ENCODE data around the gene KAT14.
"Not testable (repeated sequence)": the region's sequence is repeated elsewhere in the genome, so short reads cannot be mapped to it uniquely, and the experiment has no call there.

Gene KAT14

GRCh38 chr20:18164356-18164755 is 26.7 kb downstream of the KAT14 start:
- H3K79me2 ChIP-seq (ENCODE audit: control insufficient read depth, insufficient read depth, low read length, unreplicated experiment) = no peaks in the 10 kb centered on the region

DNA sequence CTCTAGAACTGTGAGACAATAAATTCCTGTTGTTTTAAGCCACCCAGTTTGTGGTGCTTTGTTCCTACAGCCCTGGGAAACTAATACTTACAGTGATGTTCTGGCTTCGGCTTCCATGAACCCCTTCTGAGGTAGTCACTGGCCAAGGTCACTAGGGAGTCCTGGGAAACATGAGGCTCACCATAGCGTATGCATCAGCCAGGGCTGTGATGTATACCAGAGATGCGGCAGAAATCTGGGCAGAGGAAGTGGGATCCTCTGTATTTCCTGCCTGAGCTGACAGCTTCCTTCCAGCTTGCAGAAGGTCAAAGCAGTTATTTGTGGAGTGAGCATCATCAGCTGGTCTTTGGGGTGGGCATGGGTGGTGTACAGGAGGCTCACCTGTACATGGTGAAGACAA is 27.9 kb downstream of the KAT14 start:
- H2AFZ ChIP-seq (ENCODE audit: low read length, unreplicated experiment) = no peak overlapping the region
- H3K36me3 ChIP-seq (ENCODE audit: insufficient read depth, low read length) = peaks cover 5% of the 10 kb centered on the region; the same call in 1 of the 2 replicates
- H3K4me3 ChIP-seq (ENCODE audit: low read depth, low read length) = no peak overlapping the region
- H3K4me1 ChIP-seq (ENCODE audit: control insufficient read depth, insufficient read depth, low read length, unreplicated experiment) = no peaks in the 10 kb centered on the region
- no peaks in the 10 kb centered on the region for H3K79me2 ChIP-seq (ENCODE audit: control insufficient read depth, insufficient read depth, low read length, unreplicated experiment)
- no peaks in the 10 kb centered on the region for H3K27me3 ChIP-seq (ENCODE audit: insufficient read depth, low read length)
- H3K27ac ChIP-seq (ENCODE audit: low read depth, low read length) = no peak overlapping the region

More at GRCh38 chr20:18164356-18164755, 26.7 kb downstream of the KAT14 start:
- H3K4me1 ChIP-seq (ENCODE audit: control insufficient read depth, insufficient read depth, low read length, unreplicated experiment) = no peaks in the 10 kb centered on the region
- H3K36me3 ChIP-seq (ENCODE audit: insufficient read depth, low read length) = peaks cover 2% of the 10 kb centered on the region; the same call in 1 of the 2 replicates
- H3K27me3 ChIP-seq (ENCODE audit: insufficient read depth, low read length) = no peaks in the 10 kb centered on the region
- no peak overlapping the region for H3K4me3 ChIP-seq (ENCODE audit: low read depth, low read length)
- H3K27ac ChIP-seq (ENCODE audit: low read depth, low read length) = no peak overlapping the region
- H2AFZ ChIP-seq (ENCODE audit: low read length, unreplicated experiment) = no peak overlapping the region

DNA sequence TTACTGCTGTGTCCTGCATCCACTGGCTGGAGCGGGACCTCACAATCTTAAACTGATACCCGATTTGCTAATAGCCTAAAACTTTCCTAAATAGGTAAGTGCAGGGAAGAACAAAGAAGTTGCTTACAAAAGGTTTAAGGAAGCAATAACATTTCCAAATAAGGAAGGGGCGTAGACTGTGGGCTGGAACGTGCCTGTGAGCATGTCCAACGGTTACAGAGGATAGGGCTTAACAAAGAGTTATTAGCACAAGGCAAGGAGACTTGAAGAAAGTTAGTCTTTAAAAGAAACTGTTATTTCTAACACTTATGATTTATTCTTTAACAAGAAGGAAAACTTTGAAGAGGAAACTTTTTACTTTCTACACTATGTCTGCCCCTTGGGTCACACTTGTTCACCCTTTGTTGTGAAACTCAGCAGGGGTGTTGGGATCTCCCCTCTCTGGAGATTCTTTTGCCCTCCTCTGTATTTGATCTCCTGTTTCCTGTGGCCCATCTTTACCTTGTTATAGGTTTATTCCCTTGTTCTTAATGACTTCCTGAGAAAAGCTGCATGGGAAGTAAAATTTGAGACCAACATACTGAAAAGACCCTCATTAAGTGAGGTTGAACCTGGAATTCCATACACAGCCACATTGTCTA is 28.7 kb downstream of the KAT14 start:
- Histone ChIP-seq H3K4me1 (ENCODE audit: control insufficient read depth, insufficient read depth, low read length, unreplicated experiment) (no peaks in the 10 kb centered on the region), H3K36me3 (ENCODE audit: insufficient read depth, low read length) (peaks cover 5% of the 10 kb centered on the region; the same call in 1 of the 2 replicates), H2AFZ (ENCODE audit: low read length, unreplicated experiment) (no peak overlapping the region), H3K27ac (ENCODE audit: low read depth, low read length) (no peak overlapping the region), H3K27me3 (ENCODE audit: insufficient read depth, low read length) (no peaks in the 10 kb centered on the region), H3K4me3 (ENCODE audit: low read depth, low read length) (no peak overlapping the region), H3K79me2 (ENCODE audit: control insufficient read depth, insufficient read depth, low read length, unreplicated experiment) (no peaks in the 10 kb centered on the region)

DNA sequence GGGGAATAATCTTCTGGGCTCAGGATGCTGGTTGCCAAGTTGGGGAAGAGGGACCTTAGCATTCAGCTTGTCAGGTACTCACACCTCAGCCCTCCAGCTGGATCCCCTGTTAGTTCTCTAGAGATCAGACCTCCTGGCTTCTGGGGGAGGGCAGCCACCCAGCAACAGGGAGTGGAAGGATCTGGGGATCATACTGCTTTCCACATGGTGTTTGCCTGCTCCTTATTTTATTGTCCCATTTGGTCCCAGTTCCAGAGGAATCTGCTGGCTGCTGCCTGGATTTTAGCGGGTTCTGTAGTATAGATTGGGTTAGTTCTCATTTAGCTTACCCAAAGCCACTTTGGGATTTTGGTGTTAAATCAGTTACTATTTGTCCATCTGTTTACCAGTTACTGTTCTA is 29.3 kb downstream of the KAT14 start:
- no peak overlapping the region for H3K27ac ChIP-seq (ENCODE audit: low read depth, low read length)
- no peaks in the 10 kb centered on the region for H3K27me3 ChIP-seq (ENCODE audit: insufficient read depth, low read length)
- no peaks in the 10 kb centered on the region for H3K4me1 ChIP-seq (ENCODE audit: control insufficient read depth, insufficient read depth, low read length, unreplicated experiment)
- H3K79me2 ChIP-seq (ENCODE audit: control insufficient read depth, insufficient read depth, low read length, unreplicated experiment) = no peaks in the 10 kb centered on the region
- H2AFZ ChIP-seq (ENCODE audit: low read length, unreplicated experiment) = no peak overlapping the region
- peaks cover 4% of the 10 kb centered on the region; the same call in 1 of the 2 replicates for H3K36me3 ChIP-seq (ENCODE audit: insufficient read depth, low read length)
- no peak overlapping the region for H3K4me3 ChIP-seq (ENCODE audit: low read depth, low read length)

DNA sequence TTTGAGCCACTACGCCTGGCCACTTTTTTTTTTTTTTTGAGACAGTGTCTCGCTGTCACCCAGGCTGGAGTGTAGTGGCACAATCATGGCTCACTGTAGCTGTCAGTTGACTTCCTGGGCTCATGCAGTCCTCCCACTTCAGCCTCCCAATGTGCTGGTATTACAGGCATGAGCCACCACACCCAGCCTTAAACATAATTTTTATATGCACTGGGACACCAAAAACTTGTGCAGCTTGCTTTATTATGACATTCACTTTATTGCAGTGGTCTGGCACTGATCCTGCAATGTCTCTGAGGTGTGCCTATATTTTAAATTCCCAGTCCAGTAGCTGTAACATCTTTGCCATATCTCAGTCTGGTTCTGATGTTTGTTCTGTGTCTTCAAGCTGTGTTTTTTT is 34.7 kb downstream of the KAT14 start:
- no peaks in the 10 kb centered on the region for H3K4me1 ChIP-seq (ENCODE audit: control insufficient read depth, insufficient read depth, low read length, unreplicated experiment)
- H2AFZ ChIP-seq (ENCODE audit: low read length, unreplicated experiment) = no peak overlapping the region
- H3K27me3 ChIP-seq (ENCODE audit: insufficient read depth, low read length) = no peaks in the 10 kb centered on the region
- no peaks in the 10 kb centered on the region for H3K79me2 ChIP-seq (ENCODE audit: control insufficient read depth, insufficient read depth, low read length, unreplicated experiment)
- peaks cover 3% of the 10 kb centered on the region; the same call in 1 of the 2 replicates for H3K36me3 ChIP-seq (ENCODE audit: insufficient read depth, low read length)
- H3K27ac ChIP-seq (ENCODE audit: low read depth, low read length) = no peak overlapping the region
- no peak overlapping the region for H3K4me3 ChIP-seq (ENCODE audit: low read depth, low read length)

DNA sequence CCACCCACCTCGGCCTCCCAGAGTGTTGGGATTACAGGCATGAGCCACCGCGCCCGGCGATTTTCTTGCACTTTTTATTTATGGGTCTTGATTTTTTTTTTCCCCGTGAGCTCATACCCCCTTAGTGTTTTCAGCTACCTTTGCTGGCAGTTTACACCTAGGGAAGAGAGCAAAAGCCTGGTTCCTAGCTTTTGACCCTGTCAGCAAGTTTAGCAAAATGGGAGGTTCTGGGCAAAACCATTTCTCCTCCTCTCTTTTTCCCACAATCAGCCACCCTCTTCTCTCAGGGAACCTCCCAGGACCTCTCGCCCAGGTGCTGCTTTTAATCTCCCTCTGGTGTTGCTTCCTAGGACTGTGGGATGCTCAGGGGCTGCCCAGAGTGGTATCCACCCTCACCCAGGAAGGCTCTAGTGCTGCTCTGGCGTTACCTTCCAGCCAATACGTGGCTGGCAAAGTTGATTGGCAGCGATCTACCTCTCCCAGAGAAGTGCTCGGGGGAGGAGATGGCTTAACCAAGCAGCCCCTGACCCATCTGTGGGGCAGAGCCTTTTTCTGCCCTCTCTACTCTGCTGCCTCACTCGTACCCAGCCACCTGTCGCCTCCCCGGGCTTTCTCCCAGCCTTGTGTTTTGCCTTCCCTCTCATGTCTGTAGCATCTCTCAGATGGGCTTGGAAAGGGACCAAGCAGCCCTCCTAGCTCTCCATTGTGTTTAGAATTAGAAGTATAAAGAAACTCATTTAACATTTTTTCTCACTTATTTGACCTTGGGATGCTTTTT is 37.4 kb downstream of the KAT14 start:
- Histone ChIP-seq H3K4me1 (ENCODE audit: control insufficient read depth, insufficient read depth, low read length, unreplicated experiment) (no peaks in the 10 kb centered on the region), H3K36me3 (ENCODE audit: insufficient read depth, low read length) (peaks cover 1% of the 10 kb centered on the region; the same call in 1 of the 2 replicates), H2AFZ (ENCODE audit: low read length, unreplicated experiment) (no peak overlapping the region), H3K27ac (ENCODE audit: low read depth, low read length) (no peak overlapping the region), H3K79me2 (ENCODE audit: control insufficient read depth, insufficient read depth, low read length, unreplicated experiment) (no peaks in the 10 kb centered on the region), H3K27me3 (ENCODE audit: insufficient read depth, low read length) (no peaks in the 10 kb centered on the region), H3K4me3 (ENCODE audit: low read depth, low read length) (no peak overlapping the region)

- Histone ChIP-seq H3K4me1 (ENCODE audit: control insufficient read depth, insufficient read depth, low read length, unreplicated experiment) (no peaks in the 10 kb centered on the region), H2AFZ (ENCODE audit: low read length, unreplicated experiment) (no peak overlapping the region), H3K27ac (ENCODE audit: low read depth, low read length) (no peak overlapping the region), H3K27me3 (ENCODE audit: insufficient read depth, low read length) (no peaks in the 10 kb centered on the region), H3K4me3 (ENCODE audit: low read depth, low read length) (no peak overlapping the region), H3K36me3 (ENCODE audit: insufficient read depth, low read length) (0 out of 2 replicates have a peak, but pooled peaks cover 5% of the 10 kb centered on the region), H3K79me2 (ENCODE audit: control insufficient read depth, insufficient read depth, low read length, unreplicated experiment) (no peaks in the 10 kb centered on the region)
These were observed 38.7 kb downstream of the KAT14 start for GRCh38 chr20:18176318-18176785.

- not testable (repeated sequence) for H2AFZ ChIP-seq (ENCODE audit: low read length, unreplicated experiment); H3K4me3 ChIP-seq (ENCODE audit: low read depth, low read length); H3K27me3 ChIP-seq (ENCODE audit: insufficient read depth, low read length); H3K36me3 ChIP-seq (ENCODE audit: insufficient read depth, low read length); H3K27ac ChIP-seq (ENCODE audit: low read depth, low read length); H3K4me1 ChIP-seq (ENCODE audit: control insufficient read depth, insufficient read depth, low read length, unreplicated experiment); H3K79me2 ChIP-seq (ENCODE audit: control insufficient read depth, insufficient read depth, low read length, unreplicated experiment)
These were observed 42.7 kb downstream of the KAT14 start for GRCh38 chr20:18180366-18180765.

GRCh38 chr20:18180815-18181214 is 43.2 kb downstream of the KAT14 start:
- no peak overlapping the region for H2AFZ ChIP-seq (ENCODE audit: low read length, unreplicated experiment)
- no peak overlapping the region for H3K27ac ChIP-seq (ENCODE audit: low read depth, low read length)
- H3K36me3 ChIP-seq (ENCODE audit: insufficient read depth, low read length) = peaks cover 7% of the 10 kb centered on the region; the same call in 1 of the 2 replicates
- H3K27me3 ChIP-seq (ENCODE audit: insufficient read depth, low read length) = no peaks in the 10 kb centered on the region
- H3K4me1 ChIP-seq (ENCODE audit: control insufficient read depth, insufficient read depth, low read length, unreplicated experiment) = no peaks in the 10 kb centered on the region
- H3K4me3 ChIP-seq (ENCODE audit: low read depth, low read length) = no peak overlapping the region
- H3K79me2 ChIP-seq (ENCODE audit: control insufficient read depth, insufficient read depth, low read length, unreplicated experiment) = no peaks in the 10 kb centered on the region

- H3K27me3 ChIP-seq (ENCODE audit: insufficient read depth, low read length) = no peaks in the 10 kb centered on the region
- H3K27ac ChIP-seq (ENCODE audit: low read depth, low read length) = no peak overlapping the region
- H3K4me1 ChIP-seq (ENCODE audit: control insufficient read depth, insufficient read depth, low read length, unreplicated experiment) = no peaks in the 10 kb centered on the region
- H3K36me3 ChIP-seq (ENCODE audit: insufficient read depth, low read length) = peaks cover 2% of the 10 kb centered on the region; the same call in 1 of the 2 replicates
- no peaks in the 10 kb centered on the region for H3K79me2 ChIP-seq (ENCODE audit: control insufficient read depth, insufficient read depth, low read length, unreplicated experiment)
- H2AFZ ChIP-seq (ENCODE audit: low read length, unreplicated experiment) = no peak overlapping the region
- no peak overlapping the region for H3K4me3 ChIP-seq (ENCODE audit: low read depth, low read length)
These were observed 49.4 kb downstream of the KAT14 start for GRCh38 chr20:18187020-18187419.

- no peak overlapping the region for H2AFZ ChIP-seq (ENCODE audit: low read length, unreplicated experiment)
- H3K27ac ChIP-seq (ENCODE audit: low read depth, low read length) = no peak overlapping the region
- no peak overlapping the region for H3K4me3 ChIP-seq (ENCODE audit: low read depth, low read length)
- no peaks in the 10 kb centered on the region; the same call in 1 of the 2 replicates for H3K36me3 ChIP-seq (ENCODE audit: insufficient read depth, low read length)
- no peaks in the 10 kb centered on the region for H3K79me2 ChIP-seq (ENCODE audit: control insufficient read depth, insufficient read depth, low read length, unreplicated experiment)
- no peaks in the 10 kb centered on the region for H3K4me1 ChIP-seq (ENCODE audit: control insufficient read depth, insufficient read depth, low read length, unreplicated experiment)
- H3K27me3 ChIP-seq (ENCODE audit: insufficient read depth, low read length) = no peaks in the 10 kb centered on the region
These were observed 50.8 kb downstream of the KAT14 start for GRCh38 chr20:18188434-18188833.

Measured in ACC112 (cell line).